OCI-LY1 (cell line): ENCODE data around the gene PDK2.

Experiments
- CTCF ChIP-seq: fragments of 200-600 bp; sonication (generic), shearing (Covaris generic); IDR thresholded peaks from 2 replicates; pipeline ENCODE4 v1.5.1; 2017; ENCODE audit warnings: mild to moderate bottlenecking, antibody characterized with exemption, low read length, moderate library complexity, mixed read lengths
- EZH2 ChIP-seq: fragments of 200-600 bp; sonication (generic), shearing (Covaris generic); IDR thresholded peaks from 2 replicates; pipeline ENCODE4 v1.8.0; 2017; ENCODE audit warnings: borderline replicate concordance, mixed run types, mild to moderate bottlenecking, antibody characterized with exemption, low read length, moderate library complexity, mixed read lengths

GRCh38 chr17:50056961-50057330, 38.2 kb upstream of the PDK2 start:
- TF ChIP-seq EZH2 (no peak), CTCF (no peak)
